Measurements from ENCODE around the gene KLHL22. TPM values are rescaled to one million over a fixed set of nuclear protein-coding genes. Genes with fewer than 3 reads are reported as not detected.

Gene KLHL22
- total and polyA plus RNA-seq, 2 of the 8 experiments (the other 6 are each of a cell fraction or from before 2014, with no cell fraction given) = 9.4 to 16.2 TPM

DNA sequence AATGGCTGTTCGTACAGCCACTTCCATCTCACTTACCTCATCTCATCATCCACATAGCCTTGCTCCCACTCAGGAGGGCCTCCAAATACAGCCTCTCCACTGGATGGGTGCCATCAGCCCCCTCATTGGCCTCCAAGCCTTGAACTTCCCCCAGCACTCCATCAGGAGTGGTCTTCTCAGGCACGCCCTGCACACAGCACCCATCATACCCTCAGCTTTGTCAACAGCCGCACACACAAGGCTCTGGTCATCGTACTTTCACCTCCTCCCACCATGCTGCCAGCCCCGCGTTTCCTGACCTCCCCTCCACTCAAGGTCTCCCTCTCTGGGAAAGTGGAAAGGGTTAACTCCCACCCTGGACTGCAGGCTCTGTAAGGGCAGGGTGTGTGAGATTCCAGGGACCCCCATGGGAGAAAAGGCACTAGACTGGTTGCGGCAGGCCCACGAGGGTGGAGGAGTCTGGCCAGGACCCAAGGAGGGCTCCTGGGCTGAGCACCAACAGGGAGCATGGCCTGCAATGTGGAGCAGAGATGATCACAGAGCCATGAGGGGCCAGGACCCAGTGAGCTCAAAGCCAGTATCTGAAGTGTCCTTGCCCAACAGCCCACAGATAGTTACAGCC, 37.0 kb downstream of the KLHL22 start:
- Histone ChIP-seq H3K79me2 (ENCODE audit: control insufficient read depth in 1 of 2, insufficient read depth in 2 of 2, low read length in 2 of 2) (no peaks in the 10 kb centered on the region), H2BK12ac (ENCODE audit: low read depth, low read length) (no peak overlapping the region), H3K18ac (ENCODE audit: extremely low read depth, low read length) (no peak overlapping the region; the same call in 1 of the 2 replicates), H2BK15ac (ENCODE audit: low read length) (no peak overlapping the region), H3K4me2 (ENCODE audit: insufficient read depth in 1 of 2, low read depth in 2 of 2, low read length in 2 of 2) (no peak overlapping the region), H3K56ac (replicated peaks; ENCODE audit: insufficient read length, low read depth, low read length) (no peak overlapping the region), H2BK5ac (ENCODE audit: low read depth, low read length) (no peak overlapping the region), H3K4ac (replicated peaks; ENCODE audit: insufficient read length, low read depth, low read length) (no peak overlapping the region), H3K4me3 (ENCODE audit: extremely low read depth in 1 of 4, insufficient read depth in 2 of 4, low read depth in 3 of 4, low read length in 4 of 4) (no peak overlapping the region), H3K23me2 (ENCODE audit: low read depth, low read length) (no peaks in the 10 kb centered on the region), H4K20me1 (replicated peaks in 1 of 2; ENCODE audit: control insufficient read depth in 1 of 2, insufficient read depth in 2 of 2, low read length in 2 of 2) (peaks cover 0 to 2% of the 10 kb centered on the region in 2 experiments), H3K4me1 (replicated peaks in 1 of 4; ENCODE audit: control insufficient read depth in 3 of 4, insufficient read depth in 4 of 4, low read length in 3 of 4) (peaks cover 0 to 2% (median under 1%) of the 10 kb centered on the region in 4 experiments; a peak in 2 of 7 replicates), H4K5ac (ENCODE audit: insufficient read length, low read depth, low read length) (no peak overlapping the region), H4K91ac (replicated peaks; ENCODE audit: insufficient read length, low read length) (no peak overlapping the region), H3K23ac (ENCODE audit: insufficient read length) (no peak overlapping the region), H3K9ac (replicated peaks in 1 of 4; ENCODE audit: extremely low read depth in 1 of 4, low read depth in 3 of 4, low read length in 3 of 4) (no peak overlapping the region), H2BK120ac (replicated peaks; ENCODE audit: low read depth, low read length) (no peak overlapping the region), H2AK5ac (ENCODE audit: low read depth, low read length) (no peak overlapping the region), H4K8ac (ENCODE audit: extremely low read depth, insufficient read depth, low read length) (no peak overlapping the region), H3K14ac (ENCODE audit: insufficient read length) (no peak overlapping the region), H3K27me3 (replicated peaks in 1 of 4; ENCODE audit: control insufficient read depth in 3 of 4, extremely low read depth in 1 of 4, insufficient read depth in 3 of 4, low read length in 3 of 4) (no peaks in the 10 kb centered on the region), H3K9me3 (ENCODE audit: insufficient read depth in 2 of 2, low read depth in 1 of 2, low read length in 1 of 2) (no peaks in the 10 kb centered on the region), H3K27ac (ENCODE audit: low read depth, low read length) (no peak overlapping the region; the same call in 1 of the 2 replicates), H2BK20ac (ENCODE audit: low read length) (no peak overlapping the region), H3K79me1 (ENCODE audit: low read depth, low read length) (no peaks in the 10 kb centered on the region), H3K36me3 (ENCODE audit: control insufficient read depth in 2 of 4, insufficient read depth in 4 of 4, low read length in 3 of 4) (no peaks in the 10 kb centered on the region; a peak in 1 of 8 replicates), H2AFZ (ENCODE audit: low read length) (no peak overlapping the region)
- FAIRE-seq (no peak), DNase-seq (ENCODE audit: low read depth in 1 of 2, low spot score in 2 of 2) (no peak)
- POLR2A ChIA-PET (ENCODE audit: partially characterized antibody) = no interaction called here
- CTCF ChIA-PET (ENCODE audit: partially characterized antibody) = interaction anchor here (1.0 to 1.8 kb wide), 2 partner anchors 15 to 115 kb away, joined by 3 to 4 read pairs; no protein-coding TSS in a partner anchor
- WGBS, 2 experiments (ENCODE audit: extremely low coverage in 1 of 2, insufficient coverage in 1 of 2, insufficient read length in 1 of 2, insufficient replicate concordance in 2 of 2, low coverage in 1 of 2, low lambda C conversion rate in 2 of 2, missing lambda C conversion rate in 1 of 2) = 92% methylated on average over 8 of the region's 8 CpGs; no CpG with 5 or more reads in 1 of the 2 experiments
- TF ChIP-seq PHF8 (conservative IDR thresholded peaks at IDR 0.05; ENCODE audit: low read depth, low read length) (no peak), SP2 (IDR thresholded peaks at IDR 0.05; ENCODE audit: low read length) (no peak), SRF (IDR thresholded peaks at IDR 0.05; ENCODE audit: low read depth, low read length) (no peak), ASH2L (IDR thresholded peaks at IDR 0.05; ENCODE audit: low read length) (no peak), EGR1 (IDR thresholded peaks at IDR 0.05; ENCODE audit: borderline replicate concordance, low read depth, low read length) (no peak), ZNF274 (IDR thresholded peaks at IDR 0.05; ENCODE audit: borderline replicate concordance, extremely low read depth, low read length) (no peak), NANOG (IDR thresholded peaks at IDR 0.05; ENCODE audit: insufficient read depth, low read depth, low read length, poor library complexity, severe bottlenecking) (no peak), BRCA1 (IDR thresholded peaks at IDR 0.05; ENCODE audit: low read depth, low read length) (no peak), MAFK (IDR thresholded peaks at IDR 0.05; ENCODE audit: low read depth, low read length) (no peak), SAP30 (IDR thresholded peaks at IDR 0.05; ENCODE audit: insufficient read depth, insufficient replicate concordance, low read length) (no peak), RFX5 (IDR thresholded peaks at IDR 0.05; ENCODE audit: borderline replicate concordance, low read depth, low read length) (no peak), RBBP5 (IDR thresholded peaks at IDR 0.05; ENCODE audit: borderline replicate concordance, low read depth, low read length) (no peak)
- TF ChIP-seq, protein P1, sequence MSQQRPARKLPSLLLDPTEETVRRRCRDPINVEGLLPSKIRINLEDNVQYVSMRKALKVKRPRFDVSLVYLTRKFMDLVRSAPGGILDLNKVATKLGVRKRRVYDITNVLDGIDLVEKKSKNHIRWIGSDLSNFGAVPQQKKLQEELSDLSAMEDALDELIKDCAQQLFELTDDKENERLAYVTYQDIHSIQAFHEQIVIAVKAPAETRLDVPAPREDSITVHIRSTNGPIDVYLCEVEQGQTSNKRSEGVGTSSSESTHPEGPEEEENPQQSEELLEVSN (IDR thresholded peaks at IDR 0.05) = no peak

Data from H1 (cell line).